Osteoblast (primary cell): Measurements from ENCODE around the gene GTF3C5. TPM values are rescaled to one million over a fixed set of nuclear protein-coding genes. Genes with fewer than 3 reads are reported as not detected.

Experiments used
- DNase-seq: peaks from one replicate; pipeline ENCODE4 v3.0.0; 2011; ENCODE audit warnings: low spot score, mixed read lengths; ENCODE audit not compliant: insufficient read length; ENCODE audit errors: missing footprints
- H2AFZ ChIP-seq: 2 replicates; pipeline ENCODE4 v1.6.0; 2011; ENCODE audit warnings: mild to moderate bottlenecking, low read length
- H3K27ac ChIP-seq: 2 replicates; pipeline ENCODE4 v1.5.1; 2011; ENCODE audit warnings: mild to moderate bottlenecking, low read depth, low read length, moderate library complexity
- H3K27me3 ChIP-seq: 2 replicates; pipeline ENCODE4 v1.6.0; 2012; ENCODE audit warnings: mild to moderate bottlenecking, control low read depth, inconsistent platforms, low read length, moderate library complexity; ENCODE audit not compliant: insufficient read depth
- H3K36me3 ChIP-seq: 2 replicates; pipeline ENCODE4 v1.5.1; 2011; ENCODE audit warnings: mild to moderate bottlenecking, low read length, control low read depth, moderate library complexity; ENCODE audit not compliant: insufficient read depth
- H3K4me1 ChIP-seq: 2 replicates; pipeline ENCODE4 v1.5.1; 2011; ENCODE audit warnings: mild to moderate bottlenecking, low read length, control low read depth, moderate library complexity; ENCODE audit not compliant: insufficient read depth
- H3K4me2 ChIP-seq: 2 replicates; pipeline ENCODE4 v1.6.0; 2011; ENCODE audit warnings: mild to moderate bottlenecking, low read length; ENCODE audit not compliant: insufficient read depth
- H3K4me3 ChIP-seq: fragments of 200-600 bp; sonication (generic); 3 replicates; pipeline ENCODE4 v1.5.1; 2012; ENCODE audit warnings: mild to moderate bottlenecking, low read length, inconsistent platforms; ENCODE audit not compliant: insufficient read depth
- H3K79me2 ChIP-seq: 2 replicates; pipeline ENCODE4 v1.6.0; 2012; ENCODE audit warnings: mild to moderate bottlenecking, low read length, control low read depth, inconsistent platforms; ENCODE audit not compliant: insufficient read depth
- H3K9me3 ChIP-seq: 2 replicates; pipeline ENCODE4 v1.5.1; 2011; ENCODE audit warnings: low read depth, low read length, control low read depth
- H4K20me1 ChIP-seq: 2 replicates; pipeline ENCODE4 v1.6.0; 2012; ENCODE audit warnings: mild to moderate bottlenecking, low read length, control low read depth; ENCODE audit not compliant: insufficient read depth
- total RNA-seq: library from RNA; depleted of rRNA; stranded (reverse); fragments of >200 nt; gene quantifications from 2 replicates; pipeline ENCODE4 v1.2.3, GENCODE V29; 2012
- TF ChIP-seq, protein P1 (sequence below): IDR thresholded peaks from 2 replicates; pipeline ENCODE4 v1.5.1; 2011; ENCODE audit warnings: mild to moderate bottlenecking, low read depth, low read length, moderate library complexity; ENCODE audit errors: extremely low read depth

The GTF3C5 gene
- total RNA-seq, 1 donor, result 31.8 TPM

DNA sequence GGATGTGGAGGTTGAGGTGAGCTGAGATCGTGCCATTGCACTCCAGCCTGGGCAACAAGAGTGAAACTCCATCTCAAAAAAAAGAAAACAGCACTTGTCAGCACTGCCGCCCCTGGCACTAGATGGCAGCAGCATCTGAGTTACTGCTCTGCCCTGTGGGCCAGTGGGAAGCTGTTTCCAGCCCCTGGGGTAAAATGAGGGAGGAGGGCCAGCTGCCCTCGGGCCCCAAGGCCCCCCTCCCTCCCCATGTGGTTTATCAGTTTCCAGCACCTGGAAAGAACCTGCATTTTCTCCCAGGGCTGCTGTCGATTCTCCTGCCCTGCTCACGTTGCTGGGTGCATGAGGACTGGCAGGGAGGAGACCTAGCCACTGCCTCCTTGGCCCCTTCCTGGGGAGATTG, 17.8 kb downstream of the GTF3C5 start:
- Histone ChIP-seq H2AFZ (no peak overlapping the region), H4K20me1 (peaks cover 13% of the 10 kb centered on the region), H3K4me3 (no peak overlapping the region), H3K27me3 (no peaks in the 10 kb centered on the region), H3K27ac (no peak overlapping the region), H3K9me3 (no peaks in the 10 kb centered on the region), H3K36me3 (peaks cover 52% of the 10 kb centered on the region), H3K79me2 (no peaks in the 10 kb centered on the region), H3K4me2 (no peak overlapping the region), H3K4me1 (no peaks in the 10 kb centered on the region)
- peak; percentile 96 for DNase-seq
- TF ChIP-seq, protein P1, sequence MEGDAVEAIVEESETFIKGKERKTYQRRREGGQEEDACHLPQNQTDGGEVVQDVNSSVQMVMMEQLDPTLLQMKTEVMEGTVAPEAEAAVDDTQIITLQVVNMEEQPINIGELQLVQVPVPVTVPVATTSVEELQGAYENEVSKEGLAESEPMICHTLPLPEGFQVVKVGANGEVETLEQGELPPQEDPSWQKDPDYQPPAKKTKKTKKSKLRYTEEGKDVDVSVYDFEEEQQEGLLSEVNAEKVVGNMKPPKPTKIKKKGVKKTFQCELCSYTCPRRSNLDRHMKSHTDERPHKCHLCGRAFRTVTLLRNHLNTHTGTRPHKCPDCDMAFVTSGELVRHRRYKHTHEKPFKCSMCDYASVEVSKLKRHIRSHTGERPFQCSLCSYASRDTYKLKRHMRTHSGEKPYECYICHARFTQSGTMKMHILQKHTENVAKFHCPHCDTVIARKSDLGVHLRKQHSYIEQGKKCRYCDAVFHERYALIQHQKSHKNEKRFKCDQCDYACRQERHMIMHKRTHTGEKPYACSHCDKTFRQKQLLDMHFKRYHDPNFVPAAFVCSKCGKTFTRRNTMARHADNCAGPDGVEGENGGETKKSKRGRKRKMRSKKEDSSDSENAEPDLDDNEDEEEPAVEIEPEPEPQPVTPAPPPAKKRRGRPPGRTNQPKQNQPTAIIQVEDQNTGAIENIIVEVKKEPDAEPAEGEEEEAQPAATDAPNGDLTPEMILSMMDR, result peak; percentile 38

DNA sequence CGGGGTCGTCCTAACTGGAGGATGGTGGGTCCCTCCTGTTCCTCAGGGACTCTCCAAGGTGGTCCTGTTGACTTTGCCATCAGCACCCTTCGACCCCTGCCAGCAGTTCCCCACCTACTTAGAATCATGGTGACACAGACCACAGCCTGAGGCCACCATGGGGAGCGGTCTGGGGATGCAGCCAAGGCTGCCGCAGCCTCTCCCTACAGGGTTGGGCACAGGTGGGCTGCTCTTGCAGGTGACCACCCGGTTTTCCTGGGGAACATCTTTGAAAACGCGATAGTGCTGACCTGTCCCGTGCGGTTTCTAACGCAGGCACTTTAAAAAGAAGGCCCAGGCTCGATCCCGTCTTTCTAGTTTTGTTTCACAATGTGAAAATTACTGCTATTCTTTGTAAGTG, 18.2 kb downstream of the GTF3C5 start:
- Histone ChIP-seq H3K4me1 (no peaks in the 10 kb centered on the region), H2AFZ (no peak overlapping the region), H3K36me3 (peaks cover 52% of the 10 kb centered on the region), H3K27me3 (no peaks in the 10 kb centered on the region), H3K4me2 (no peak overlapping the region), H4K20me1 (peaks cover 12% of the 10 kb centered on the region), H3K79me2 (no peaks in the 10 kb centered on the region), H3K9me3 (no peaks in the 10 kb centered on the region), H3K27ac (no peak overlapping the region), H3K4me3 (no peak overlapping the region)
- TF ChIP-seq, protein P1, result no peak
- no peak for DNase-seq

DNA sequence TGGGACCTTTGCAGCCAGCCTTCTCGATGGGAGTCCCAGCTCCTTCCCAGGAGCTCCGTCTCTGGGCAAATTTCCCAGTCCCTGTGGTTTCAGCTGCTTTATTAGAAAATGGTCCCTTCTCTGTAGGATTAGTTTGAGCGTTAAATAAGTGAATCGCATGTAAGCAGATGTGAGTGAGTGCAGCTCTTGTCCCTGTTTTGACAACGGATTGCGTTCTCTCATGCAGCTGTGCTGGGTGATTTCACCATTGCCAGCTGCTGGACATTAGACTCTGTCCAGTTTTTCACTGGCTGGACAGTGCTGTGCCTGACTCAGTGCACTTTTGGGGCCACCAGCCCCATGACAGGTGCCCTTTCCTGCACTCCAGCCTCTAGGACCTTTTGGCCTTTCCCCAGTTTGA, 19.3 kb downstream of the GTF3C5 start:
- DNase-seq, result peak; percentile 36
- peaks cover 49% of the 10 kb centered on the region for H3K36me3 ChIP-seq
- no peak overlapping the region for H3K27ac ChIP-seq

DNA sequence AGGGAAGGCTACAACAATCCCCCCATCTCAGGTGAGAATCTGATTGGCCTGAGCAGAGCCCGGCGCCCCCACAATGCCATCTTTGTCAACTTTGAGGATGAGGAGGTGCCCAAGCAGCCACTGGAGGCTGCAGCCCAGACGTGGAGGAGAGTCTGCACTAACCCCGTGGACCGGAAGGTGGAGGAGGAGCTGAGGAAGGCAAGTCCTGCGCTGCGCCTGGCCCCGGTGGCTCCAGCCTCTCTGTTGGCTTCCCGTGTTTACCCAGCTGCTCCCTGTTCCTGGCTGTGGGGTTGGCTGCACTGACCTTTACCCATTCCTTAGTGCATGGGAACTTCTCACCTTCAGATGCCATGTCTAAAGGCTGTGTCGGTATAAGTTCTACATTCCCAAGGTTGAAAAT, 20.0 kb downstream of the GTF3C5 start:
- no peaks in the 10 kb centered on the region for H3K27me3 ChIP-seq
- no peak overlapping the region for H2AFZ ChIP-seq
- no peak overlapping the region for H3K4me3 ChIP-seq
- H3K27ac ChIP-seq, result no peak overlapping the region
- no peak for DNase-seq
- H3K4me1 ChIP-seq, result peaks cover 8% of the 10 kb centered on the region
- peaks cover 12% of the 10 kb centered on the region for H4K20me1 ChIP-seq
- H3K4me2 ChIP-seq, result no peak overlapping the region
- H3K9me3 ChIP-seq, result no peaks in the 10 kb centered on the region
- TF ChIP-seq, protein P1, result no peak
- no peaks in the 10 kb centered on the region for H3K79me2 ChIP-seq
- peaks cover 48% of the 10 kb centered on the region for H3K36me3 ChIP-seq

More for the DNA sequence above, 19.3 kb downstream of the GTF3C5 start:
- H3K27me3 ChIP-seq, result no peaks in the 10 kb centered on the region
- H3K4me1 ChIP-seq, result peaks cover 5% of the 10 kb centered on the region
- H3K4me2 ChIP-seq, result no peak overlapping the region
- no peaks in the 10 kb centered on the region for H3K79me2 ChIP-seq
- TF ChIP-seq, protein P1, result no peak
- H2AFZ ChIP-seq, result no peak overlapping the region
- H3K4me3 ChIP-seq, result no peak overlapping the region
- peaks cover 12% of the 10 kb centered on the region for H4K20me1 ChIP-seq
- H3K9me3 ChIP-seq, result no peaks in the 10 kb centered on the region
